WTC11 (cell line): Measurements from ENCODE around the gene KRAS. TPM values are rescaled to one million over a fixed set of nuclear protein-coding genes. Genes with fewer than 3 reads are reported as not detected.

Source experiments
- ATAC-seq: fragments of 200-7000 bp; cut with Tn5 transposase; 2 replicates; pipeline ENCODE4 v1.10.0; 2021; ENCODE audit warnings: mild to moderate bottlenecking, moderate library complexity
- CTCF ChIA-PET: fragments of 300-600 bp; sonication (Branson Sonifier 250); formaldehyde crosslinking; loops from one replicate; lab custom pipeline; 2021; ENCODE audit warnings: antibody characterized with exemption; lab: Charles Lee
- POLR2A ChIA-PET: fragments of 350-600 bp; sonication (Branson Sonifier 250); formaldehyde crosslinking; loops from one replicate; lab custom pipeline; 2021; ENCODE audit warnings: antibody characterized with exemption; lab: Charles Lee
- DNase-seq: peaks from one replicate; pipeline ENCODE4 v3.0.0; 2021; ENCODE audit warnings: low spot score
- H3K27ac Mint-ChIP-seq: 2 replicates; pipeline ENCODE4 v1.8.0; 2021; ENCODE audit warnings: mixed read lengths
- H3K27me3 Mint-ChIP-seq: 2 replicates; pipeline ENCODE4 v1.8.0; 2021; ENCODE audit warnings: low read depth, mild to moderate bottlenecking, moderate library complexity, mixed read lengths
- H3K36me3 Mint-ChIP-seq: 2 replicates; pipeline ENCODE4 v1.8.0; 2021; ENCODE audit warnings: mixed read lengths
- H3K4me1 Mint-ChIP-seq: 2 replicates; pipeline ENCODE4 v1.8.0; 2022; ENCODE audit warnings: mixed read lengths
- H3K4me3 Mint-ChIP-seq: 2 replicates; pipeline ENCODE4 v1.8.0; 2021; ENCODE audit warnings: mild to moderate bottlenecking, moderate library complexity, mixed read lengths
- H3K9me3 Mint-ChIP-seq: 2 replicates; pipeline ENCODE4 v1.8.0; 2021; ENCODE audit warnings: mixed read lengths
- ATF1 ChIP-seq: sonication (generic); formaldehyde crosslinking; IDR thresholded peaks from 2 replicates; pipeline ENCODE4 v1.8.1; 2023; ENCODE audit warnings: mild to moderate bottlenecking, moderate library complexity, missing genetic modification reagents
- CBFB ChIP-seq: sonication (generic); formaldehyde crosslinking; IDR thresholded peaks from 2 replicates; pipeline ENCODE4 v1.8.1; 2022; ENCODE audit warnings: mild to moderate bottlenecking, low read depth, missing genetic modification reagents
- ETV6 ChIP-seq: sonication (generic); formaldehyde crosslinking; IDR thresholded peaks from 2 replicates; pipeline ENCODE4 v1.8.1; 2022; ENCODE audit warnings: mild to moderate bottlenecking, missing genetic modification reagents
- FOXK1 ChIP-seq: sonication (generic); formaldehyde crosslinking; IDR thresholded peaks from 2 replicates; pipeline ENCODE4 v1.8.0; 2022; ENCODE audit warnings: mild to moderate bottlenecking, moderate library complexity, missing genetic modification reagents
- GABPB1 ChIP-seq: sonication (generic); formaldehyde crosslinking; IDR thresholded peaks from 2 replicates; pipeline ENCODE4 v1.8.1; 2023; ENCODE audit warnings: mild to moderate bottlenecking, missing genetic modification reagents
- GRHL2 ChIP-seq: fragments of 250-450 bp; sonication (Bioruptor Pico); IDR thresholded peaks from 2 replicates; pipeline ENCODE4 v1.8.0; 2022; ENCODE audit warnings: mild to moderate bottlenecking, moderate library complexity; ENCODE audit not compliant: insufficient replicate concordance, severe bottlenecking
- GTF2I ChIP-seq: fragments of 250-450 bp; sonication (Bioruptor Pico); conservative IDR thresholded peaks from 2 replicates; pipeline ENCODE4 v1.4.0; 2021; ENCODE audit warnings: mild to moderate bottlenecking
- IRF2 ChIP-seq: sonication (generic); formaldehyde crosslinking; IDR thresholded peaks from 2 replicates; pipeline ENCODE4 v1.8.0; 2022; ENCODE audit warnings: low read depth, missing genetic modification reagents, borderline replicate concordance
- JAZF1 ChIP-seq: fragments of 250-450 bp; sonication (Bioruptor Pico); IDR thresholded peaks from 2 replicates; pipeline ENCODE4 v1.9.0; 2021; ENCODE audit warnings: moderate library complexity, mild to moderate bottlenecking, inconsistent platforms
- MYBL2 ChIP-seq: sonication (generic); formaldehyde crosslinking; IDR thresholded peaks from 2 replicates; pipeline ENCODE4 v1.8.1; 2023; ENCODE audit warnings: mild to moderate bottlenecking, moderate library complexity, missing genetic modification reagents
- NFE2L1 ChIP-seq: sonication (generic); formaldehyde crosslinking; IDR thresholded peaks from 2 replicates; pipeline ENCODE4 v1.8.1; 2023; ENCODE audit warnings: missing genetic modification reagents
- NR2C2 ChIP-seq: sonication (generic); formaldehyde crosslinking; IDR thresholded peaks from 2 replicates; pipeline ENCODE4 v1.8.0; 2022; ENCODE audit warnings: mild to moderate bottlenecking, missing genetic modification reagents
- SP1 ChIP-seq: sonication (generic); formaldehyde crosslinking; conservative IDR thresholded peaks from 2 replicates; pipeline ENCODE4 v1.8.1; 2022; ENCODE audit warnings: missing genetic modification reagents
- TEAD1 ChIP-seq: sonication (generic); formaldehyde crosslinking; IDR thresholded peaks from 2 replicates; pipeline ENCODE4 v1.8.0; 2022; ENCODE audit warnings: mild to moderate bottlenecking, missing genetic modification reagents
- ZNF121 ChIP-seq: sonication (generic); formaldehyde crosslinking; IDR thresholded peaks from 2 replicates; pipeline ENCODE4 v1.8.0; 2023; ENCODE audit warnings: missing genetic modification reagents
- ZNF138 ChIP-seq: sonication (generic); formaldehyde crosslinking; conservative IDR thresholded peaks from 2 replicates; pipeline ENCODE4 v1.8.1; 2022; ENCODE audit warnings: mild to moderate bottlenecking, moderate library complexity, missing genetic modification reagents
- ZNF232 ChIP-seq: sonication (generic); formaldehyde crosslinking; IDR thresholded peaks from 2 replicates; pipeline ENCODE4 v1.8.0; 2022; ENCODE audit warnings: mild to moderate bottlenecking, missing genetic modification reagents
- ZNF671 ChIP-seq: fragments of 250-450 bp; sonication (Bioruptor Pico); IDR thresholded peaks from 2 replicates; pipeline ENCODE4 v1.8.0; 2021; ENCODE audit warnings: mild to moderate bottlenecking
- total RNA-seq: library from RNA; stranded (reverse); gene quantifications from 3 replicates; pipeline ENCODE4 v1.2.3, GENCODE V29; 2021
- TF ChIP-seq, protein P1 (sequence below): sonication (generic); formaldehyde crosslinking; IDR thresholded peaks from 2 replicates; pipeline ENCODE4 v1.8.0; 2023; ENCODE audit warnings: mild to moderate bottlenecking, missing genetic modification reagents
- TF ChIP-seq, protein P2 (sequence below): sonication (generic); formaldehyde crosslinking; conservative IDR thresholded peaks from 2 replicates; pipeline ENCODE4 v1.8.1; 2022; ENCODE audit warnings: mild to moderate bottlenecking, missing genetic modification reagents
- TF ChIP-seq, protein P3 (sequence below): sonication (generic); formaldehyde crosslinking; IDR thresholded peaks from 2 replicates; pipeline ENCODE4 v1.8.1; 2023; ENCODE audit warnings: mild to moderate bottlenecking, missing genetic modification reagents
- TF ChIP-seq, protein P4 (sequence below): sonication (generic); formaldehyde crosslinking; IDR thresholded peaks from 2 replicates; pipeline ENCODE4 v1.8.0; 2023; ENCODE audit warnings: missing genetic modification reagents, mild to moderate bottlenecking, borderline replicate concordance
- TF ChIP-seq, protein P5 (sequence below): fragments of 250-450 bp; sonication (Bioruptor Pico); conservative IDR thresholded peaks from 2 replicates; pipeline ENCODE4 v1.9.0; 2021; ENCODE audit warnings: mild to moderate bottlenecking
- TF ChIP-seq, protein P6 (sequence below): sonication (generic); formaldehyde crosslinking; IDR thresholded peaks from 2 replicates; pipeline ENCODE4 v1.8.0; 2022; ENCODE audit warnings: mild to moderate bottlenecking, missing genetic modification reagents

The KRAS gene
- total RNA-seq, 1 experiment from 2014 or later: 66.2 TPM

DNA sequence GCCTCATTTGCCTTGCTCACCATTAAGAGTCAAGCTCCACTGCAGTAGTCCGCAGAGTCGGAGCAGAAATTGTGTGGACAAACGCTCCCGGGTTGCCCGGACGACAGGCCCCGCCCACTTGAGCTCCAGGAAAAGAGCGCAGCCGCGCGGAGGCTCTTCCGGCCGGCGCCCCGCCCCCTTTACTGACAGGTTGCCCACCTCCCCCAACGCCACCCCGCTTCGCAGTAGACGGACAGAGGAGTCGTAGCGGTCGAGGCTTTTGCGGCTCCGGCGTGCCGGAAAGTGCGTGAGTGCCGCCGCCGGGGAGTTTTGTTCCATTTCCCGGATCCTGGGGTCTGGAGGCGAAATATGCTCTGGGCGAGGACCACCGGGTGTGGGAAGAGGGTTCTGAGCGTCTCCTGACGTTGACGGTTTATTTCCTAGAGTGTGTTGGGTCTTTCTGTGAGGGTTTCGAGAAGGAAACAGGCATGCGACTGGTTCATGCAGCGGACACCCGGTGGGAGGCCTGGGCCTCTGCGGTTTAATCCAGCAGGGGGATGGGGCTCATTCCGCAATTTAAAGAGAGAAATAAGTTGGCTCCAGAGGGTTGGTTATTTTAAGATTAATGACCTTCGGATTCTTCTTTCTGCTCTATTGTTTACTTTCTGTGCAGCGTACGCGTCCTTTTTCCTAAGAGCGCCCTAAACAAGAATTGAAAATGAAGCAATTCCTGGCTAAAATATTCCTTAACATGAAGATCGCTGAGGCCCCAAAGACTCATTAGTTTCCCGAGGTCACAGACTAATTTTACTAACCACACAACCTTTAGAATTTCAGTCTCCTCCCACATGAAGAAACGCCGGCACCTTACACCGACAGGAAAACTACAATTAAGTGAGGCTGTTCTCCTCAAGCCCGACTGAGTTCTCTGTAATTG is 55.4 kb downstream of the KRAS start, which contains the start of the genes DNAI7 and ETFRF1:
DNAI7 (minus strand) TSS at position 105 of the 916 bp plus-strand sequence; CDS start at position 23, 82 bp downstream.
ETFRF1 (plus strand) TSS at position 182 of the 916 bp plus-strand sequence. CDS start 8,720 bp downstream, outside the sequence.
- Mint-ChIP-seq H3K27me3 (no peaks in the 10 kb centered on the region), H3K4me3 (peak within 1 kb of the TSS; percentile 93), H3K27ac (peak within 1 kb of the TSS; percentile 98), H3K4me1 (peaks cover 11% of the 10 kb centered on the region), H3K9me3 (no peaks in the 10 kb centered on the region), H3K36me3 (no peaks in the 10 kb centered on the region)
- POLR2A ChIA-PET: interaction anchor here (0.5 to 1.5 kb wide), 8 partner anchors 9 to 192 kb away, joined by 3 to 8 read pairs (median 4); partner anchors contain the start of gene KRAS
- DNase-seq: peak; percentile 100
- CTCF ChIA-PET: interaction anchor here (0.6 to 1.6 kb wide), 5 partner anchors 41 to 852 kb away, joined by 3 to 13 read pairs (median 4); no protein-coding TSS in a partner anchor
- ATAC-seq: peak; percentile 98
- no peak for TF ChIP-seq GRHL2 (CRISPR knock-in tag)
- no peak for TF ChIP-seq NFE2L1 (CRISPR knock-in tag)
- no peak for TF ChIP-seq NR2C2
- peak; percentile 57; the same call in 1 of the 2 replicates for TF ChIP-seq GABPB1 (CRISPR knock-in tag)
- TF ChIP-seq, protein P1, sequence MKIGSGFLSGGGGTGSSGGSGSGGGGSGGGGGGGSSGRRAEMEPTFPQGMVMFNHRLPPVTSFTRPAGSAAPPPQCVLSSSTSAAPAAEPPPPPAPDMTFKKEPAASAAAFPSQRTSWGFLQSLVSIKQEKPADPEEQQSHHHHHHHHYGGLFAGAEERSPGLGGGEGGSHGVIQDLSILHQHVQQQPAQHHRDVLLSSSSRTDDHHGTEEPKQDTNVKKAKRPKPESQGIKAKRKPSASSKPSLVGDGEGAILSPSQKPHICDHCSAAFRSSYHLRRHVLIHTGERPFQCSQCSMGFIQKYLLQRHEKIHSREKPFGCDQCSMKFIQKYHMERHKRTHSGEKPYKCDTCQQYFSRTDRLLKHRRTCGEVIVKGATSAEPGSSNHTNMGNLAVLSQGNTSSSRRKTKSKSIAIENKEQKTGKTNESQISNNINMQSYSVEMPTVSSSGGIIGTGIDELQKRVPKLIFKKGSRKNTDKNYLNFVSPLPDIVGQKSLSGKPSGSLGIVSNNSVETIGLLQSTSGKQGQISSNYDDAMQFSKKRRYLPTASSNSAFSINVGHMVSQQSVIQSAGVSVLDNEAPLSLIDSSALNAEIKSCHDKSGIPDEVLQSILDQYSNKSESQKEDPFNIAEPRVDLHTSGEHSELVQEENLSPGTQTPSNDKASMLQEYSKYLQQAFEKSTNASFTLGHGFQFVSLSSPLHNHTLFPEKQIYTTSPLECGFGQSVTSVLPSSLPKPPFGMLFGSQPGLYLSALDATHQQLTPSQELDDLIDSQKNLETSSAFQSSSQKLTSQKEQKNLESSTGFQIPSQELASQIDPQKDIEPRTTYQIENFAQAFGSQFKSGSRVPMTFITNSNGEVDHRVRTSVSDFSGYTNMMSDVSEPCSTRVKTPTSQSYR: peak; percentile 72; the same call in 1 of the 2 replicates
- TF ChIP-seq, protein P2, sequence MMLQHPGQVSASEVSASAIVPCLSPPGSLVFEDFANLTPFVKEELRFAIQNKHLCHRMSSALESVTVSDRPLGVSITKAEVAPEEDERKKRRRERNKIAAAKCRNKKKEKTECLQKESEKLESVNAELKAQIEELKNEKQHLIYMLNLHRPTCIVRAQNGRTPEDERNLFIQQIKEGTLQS: no peak
- TF ChIP-seq, protein P3, sequence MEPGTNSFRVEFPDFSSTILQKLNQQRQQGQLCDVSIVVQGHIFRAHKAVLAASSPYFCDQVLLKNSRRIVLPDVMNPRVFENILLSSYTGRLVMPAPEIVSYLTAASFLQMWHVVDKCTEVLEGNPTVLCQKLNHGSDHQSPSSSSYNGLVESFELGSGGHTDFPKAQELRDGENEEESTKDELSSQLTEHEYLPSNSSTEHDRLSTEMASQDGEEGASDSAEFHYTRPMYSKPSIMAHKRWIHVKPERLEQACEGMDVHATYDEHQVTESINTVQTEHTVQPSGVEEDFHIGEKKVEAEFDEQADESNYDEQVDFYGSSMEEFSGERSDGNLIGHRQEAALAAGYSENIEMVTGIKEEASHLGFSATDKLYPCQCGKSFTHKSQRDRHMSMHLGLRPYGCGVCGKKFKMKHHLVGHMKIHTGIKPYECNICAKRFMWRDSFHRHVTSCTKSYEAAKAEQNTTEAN (CRISPR knock-in tag): 0 out of 2 replicates have a peak, but pooled peaks have one; percentile 36
- TF ChIP-seq ZNF121 (CRISPR knock-in tag): no peak
- 0 out of 2 replicates have a peak, but pooled peaks have one; percentile 57 for TF ChIP-seq CBFB (CRISPR knock-in tag)
- TF ChIP-seq, protein P4, sequence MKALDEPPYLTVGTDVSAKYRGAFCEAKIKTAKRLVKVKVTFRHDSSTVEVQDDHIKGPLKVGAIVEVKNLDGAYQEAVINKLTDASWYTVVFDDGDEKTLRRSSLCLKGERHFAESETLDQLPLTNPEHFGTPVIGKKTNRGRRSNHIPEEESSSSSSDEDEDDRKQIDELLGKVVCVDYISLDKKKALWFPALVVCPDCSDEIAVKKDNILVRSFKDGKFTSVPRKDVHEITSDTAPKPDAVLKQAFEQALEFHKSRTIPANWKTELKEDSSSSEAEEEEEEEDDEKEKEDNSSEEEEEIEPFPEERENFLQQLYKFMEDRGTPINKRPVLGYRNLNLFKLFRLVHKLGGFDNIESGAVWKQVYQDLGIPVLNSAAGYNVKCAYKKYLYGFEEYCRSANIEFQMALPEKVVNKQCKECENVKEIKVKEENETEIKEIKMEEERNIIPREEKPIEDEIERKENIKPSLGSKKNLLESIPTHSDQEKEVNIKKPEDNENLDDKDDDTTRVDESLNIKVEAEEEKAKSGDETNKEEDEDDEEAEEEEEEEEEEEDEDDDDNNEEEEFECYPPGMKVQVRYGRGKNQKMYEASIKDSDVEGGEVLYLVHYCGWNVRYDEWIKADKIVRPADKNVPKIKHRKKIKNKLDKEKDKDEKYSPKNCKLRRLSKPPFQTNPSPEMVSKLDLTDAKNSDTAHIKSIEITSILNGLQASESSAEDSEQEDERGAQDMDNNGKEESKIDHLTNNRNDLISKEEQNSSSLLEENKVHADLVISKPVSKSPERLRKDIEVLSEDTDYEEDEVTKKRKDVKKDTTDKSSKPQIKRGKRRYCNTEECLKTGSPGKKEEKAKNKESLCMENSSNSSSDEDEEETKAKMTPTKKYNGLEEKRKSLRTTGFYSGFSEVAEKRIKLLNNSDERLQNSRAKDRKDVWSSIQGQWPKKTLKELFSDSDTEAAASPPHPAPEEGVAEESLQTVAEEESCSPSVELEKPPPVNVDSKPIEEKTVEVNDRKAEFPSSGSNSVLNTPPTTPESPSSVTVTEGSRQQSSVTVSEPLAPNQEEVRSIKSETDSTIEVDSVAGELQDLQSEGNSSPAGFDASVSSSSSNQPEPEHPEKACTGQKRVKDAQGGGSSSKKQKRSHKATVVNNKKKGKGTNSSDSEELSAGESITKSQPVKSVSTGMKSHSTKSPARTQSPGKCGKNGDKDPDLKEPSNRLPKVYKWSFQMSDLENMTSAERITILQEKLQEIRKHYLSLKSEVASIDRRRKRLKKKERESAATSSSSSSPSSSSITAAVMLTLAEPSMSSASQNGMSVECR (CRISPR knock-in tag): no peak; the same call in 1 of the 2 replicates
- peak; percentile 90 for TF ChIP-seq SP1
- TF ChIP-seq MYBL2 (CRISPR knock-in tag): peak; percentile 65; the same call in 1 of the 2 replicates
- TF ChIP-seq IRF2 (CRISPR knock-in tag): no peak
- 0 out of 2 replicates have a peak, but pooled peaks have one; percentile 47 for TF ChIP-seq ETV6
- 0 out of 2 replicates have a peak, but pooled peaks have one; percentile 10 for TF ChIP-seq ZNF232 (CRISPR knock-in tag)
- TF ChIP-seq, protein P5, sequence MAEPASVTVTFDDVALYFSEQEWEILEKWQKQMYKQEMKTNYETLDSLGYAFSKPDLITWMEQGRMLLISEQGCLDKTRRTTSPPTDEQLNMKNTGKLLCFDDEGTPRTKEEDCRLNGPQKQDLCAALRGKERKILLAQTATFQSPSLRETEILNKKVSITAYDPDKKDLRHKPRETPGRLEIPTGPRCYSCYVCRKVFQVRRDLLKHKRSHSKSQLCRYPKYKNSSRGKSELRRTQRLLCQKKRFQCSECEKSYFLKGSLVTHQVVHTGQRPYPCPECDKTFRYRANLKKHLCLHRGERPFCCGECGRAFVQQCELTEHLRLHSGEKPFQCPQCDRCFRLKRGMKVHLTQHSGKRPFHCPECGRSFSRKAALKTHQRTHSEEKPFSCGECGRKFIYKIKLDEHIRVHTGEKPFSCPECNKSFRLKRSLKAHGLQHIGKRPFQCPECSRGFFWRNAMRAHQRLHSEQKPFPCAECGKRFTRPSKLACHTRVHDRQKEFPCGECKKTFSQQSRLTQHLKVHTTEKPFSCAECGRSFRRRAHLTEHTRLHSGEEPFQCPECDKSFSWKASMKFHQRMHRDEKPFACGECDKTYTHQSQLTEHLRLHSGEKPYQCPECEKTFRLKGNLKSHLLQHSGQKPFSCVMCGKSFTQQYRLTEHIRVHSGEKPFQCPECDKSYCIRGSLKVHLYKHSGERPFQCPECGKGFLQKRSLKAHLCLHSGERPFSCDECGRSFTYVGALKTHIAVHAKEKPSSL (CRISPR knock-in tag): no peak
- TF ChIP-seq FOXK1 (CRISPR knock-in tag): peak; percentile 38; the same call in 1 of the 2 replicates
- TF ChIP-seq ZNF671 (CRISPR knock-in tag): no peak
- TF ChIP-seq, protein P6, sequence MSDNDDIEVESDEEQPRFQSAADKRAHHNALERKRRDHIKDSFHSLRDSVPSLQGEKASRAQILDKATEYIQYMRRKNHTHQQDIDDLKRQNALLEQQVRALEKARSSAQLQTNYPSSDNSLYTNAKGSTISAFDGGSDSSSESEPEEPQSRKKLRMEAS: peak; percentile 49; the same call in 1 of the 2 replicates
- no peak for TF ChIP-seq ZNF138 (CRISPR knock-in tag)
- no peak for TF ChIP-seq ATF1
- TF ChIP-seq GTF2I: no peak
- TF ChIP-seq JAZF1 (CRISPR knock-in tag): no peak
- peak; percentile 81 for TF ChIP-seq TEAD1 (CRISPR knock-in tag)
